ENCODE data around the gene IKZF2.

- no peak for TF ChIP-seq CTCF (conservative IDR thresholded peaks at IDR 0.05; ENCODE audit: low read length)
- no peak for TF ChIP-seq EZH2phosphoT487 (IDR thresholded peaks at IDR 0.05; ENCODE audit: borderline replicate concordance)
These were observed 114.6 kb downstream of the IKZF2 start for GRCh38 chr2:213036836-213037235.
